ENCODE results near the gene RAB40C. TPM values are rescaled to one million over a fixed set of nuclear protein-coding genes. Genes with fewer than 3 reads are reported as not detected.

Gene RAB40C
- total and polyA plus RNA-seq, 5 experiments from 2014 or later, result 5.8 to 19.9 (median 14.6) TPM

DNA sequence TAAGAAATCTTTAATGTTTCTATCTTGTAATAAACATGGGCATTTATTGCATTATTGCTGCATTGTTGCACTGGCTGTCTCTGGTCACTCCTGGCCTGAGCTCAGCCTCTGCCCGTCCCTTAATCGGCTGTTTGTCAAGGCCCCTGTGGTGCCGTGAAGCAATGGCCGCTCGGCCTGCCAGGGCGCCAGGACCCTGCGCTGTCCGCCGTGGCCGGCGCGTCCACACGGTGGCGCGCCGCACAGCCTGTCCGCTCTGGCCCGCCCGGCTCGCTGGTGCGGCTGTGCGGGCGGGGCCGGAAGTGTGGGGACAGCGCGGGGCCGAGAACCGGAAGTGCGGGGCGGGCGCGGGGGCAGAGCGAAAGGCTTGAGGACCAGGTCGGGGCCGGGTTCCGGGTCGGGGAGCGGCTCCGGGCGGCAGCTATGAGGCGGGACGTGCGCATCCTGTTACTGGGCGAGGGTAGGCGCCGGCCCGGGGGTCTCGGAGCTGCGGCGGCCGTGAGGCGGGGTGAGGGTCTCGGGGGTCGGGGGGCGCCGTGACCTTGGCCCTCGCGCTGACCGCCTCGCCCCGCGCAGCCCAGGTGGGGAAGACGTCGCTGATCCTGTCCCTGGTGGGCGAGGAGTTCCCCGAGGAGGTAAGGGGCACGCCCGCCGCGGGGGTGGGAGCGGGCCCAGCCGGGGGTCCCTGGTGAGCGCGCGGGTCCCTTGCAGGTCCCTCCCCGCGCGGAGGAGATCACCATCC is 78.1 kb downstream of the RAB40C start, which contains the start of gene RHOT2:
RHOT2 (plus strand) TSS at position 353 of the 739 bp plus-strand sequence; CDS start at position 421, 68 bp downstream.
- Mint-ChIP-seq H3K27me3 (no peaks in the 10 kb centered on the region), H3K4me1 (peaks cover 0 to 17% (median 11%) of the 10 kb centered on the region in 4 donors), H3K4me3 (peak within 1 kb of the TSS; percentile 65 to 87 (median 80)), H3K36me3 (peaks cover 0 to 13% (median 0%) of the 10 kb centered on the region in 3 donors), H3K9me3 (no peaks in the 10 kb centered on the region), H3K27ac (peak within 1 kb of the TSS in 9 of 10 donors; percentile 79 to 96 (median 87))
- POLR2A ChIA-PET, result interaction anchor here (0.6 to 7.9 kb wide), 11 partner anchors 11 to 71 kb away, joined by 3 to 95 read pairs (median 4); partner anchors contain the start of genes JMJD8, METTL26, STUB1 and WDR24
- ATAC-seq (peak; percentile 88 to 94), DNase-seq (peak; percentile 79 to 92 (median 86))

DNA sequence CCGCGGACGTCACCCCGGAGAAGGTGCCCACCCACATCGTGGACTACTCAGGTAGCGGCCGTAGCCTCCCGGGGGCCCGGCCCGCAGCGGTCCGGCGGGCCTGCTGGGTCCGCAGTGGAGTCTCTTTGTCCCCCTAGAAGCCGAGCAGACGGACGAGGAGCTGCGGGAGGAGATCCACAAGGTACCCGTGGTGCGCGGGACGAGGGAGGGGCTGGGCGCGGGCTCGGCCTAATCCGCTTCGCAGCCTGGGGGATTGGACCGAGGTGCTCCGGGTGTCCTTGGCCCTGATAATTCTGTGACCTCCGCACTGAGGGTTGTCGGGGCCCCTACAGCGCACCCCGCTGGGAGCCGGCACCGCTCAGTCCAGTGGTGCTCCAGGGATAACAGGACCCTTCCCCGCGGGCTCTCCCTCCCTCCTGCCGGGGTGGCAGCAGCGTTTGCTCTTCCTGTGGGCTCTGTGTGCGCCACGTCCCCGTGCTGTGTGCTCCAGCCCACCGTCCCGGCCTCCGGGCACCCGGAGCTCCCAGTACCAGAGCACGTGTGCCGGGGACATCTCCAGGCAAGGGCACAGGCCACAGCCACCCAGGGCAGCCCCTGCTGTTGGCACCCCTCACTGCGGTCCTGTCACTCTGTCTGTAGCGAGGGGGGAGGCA is 78.8 kb downstream of the RAB40C start:
- no peaks in the 10 kb centered on the region for H3K27me3 Mint-ChIP-seq
- peaks cover 0 to 18% (median 0%) of the 10 kb centered on the region in 3 donors for H3K36me3 Mint-ChIP-seq
- ATAC-seq, result peak; percentile 11 to 14
- peaks cover 0 to 19% (median 10%) of the 10 kb centered on the region in 4 donors for H3K4me1 Mint-ChIP-seq
- no peaks in the 10 kb centered on the region for H3K9me3 Mint-ChIP-seq
- POLR2A ChIA-PET, result interaction anchor here (1.1 to 7.9 kb wide), 8 partner anchors 12 to 71 kb away, joined by 3 to 95 read pairs (median 8); partner anchors contain the start of genes JMJD8, METTL26, STUB1 and WDR24
- peak overlapping the region; percentile 56 to 85 (median 76) for H3K4me3 Mint-ChIP-seq
- no peak for DNase-seq
- H3K27ac Mint-ChIP-seq, result peak overlapping the region in 6 of 10 donors; percentile 68 to 80 (median 70)

DNA sequence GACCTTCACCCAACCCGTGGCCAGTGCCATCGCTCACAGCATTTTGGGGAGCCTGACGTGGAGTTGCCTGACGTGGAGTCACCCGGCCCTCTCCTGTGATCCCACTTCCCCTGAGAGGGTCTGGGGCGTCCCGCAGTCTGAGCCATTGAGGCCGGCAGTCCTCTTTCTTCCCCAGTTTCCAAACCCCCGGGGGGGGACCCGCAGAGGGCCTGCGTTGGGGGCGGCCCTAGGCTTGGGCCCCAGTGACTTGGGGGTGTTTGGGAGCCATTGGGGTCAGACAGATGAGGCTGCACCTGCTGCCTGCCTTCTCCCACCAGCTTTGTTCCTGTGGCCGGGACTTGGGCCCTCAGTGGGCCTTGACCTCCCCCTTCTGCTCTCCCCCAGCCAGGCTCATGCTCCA is 79.8 kb downstream of the RAB40C start:
- POLR2A ChIA-PET, result interaction anchor here (1.0 to 7.9 kb wide), 3 partner anchors 11 to 33 kb away, joined by 3 to 95 read pairs (median 16); partner anchors contain the start of genes JMJD8, METTL26 and STUB1
- Mint-ChIP-seq H3K27ac (peak overlapping the region in 4 of 10 donors; percentile 43 to 75 (median 60)), H3K27me3 (no peaks in the 10 kb centered on the region), H3K4me1 (peaks cover 1 to 19% (median 10%) of the 10 kb centered on the region in 4 donors), H3K4me3 (peak overlapping the region in 9 of 10 donors; percentile 11 to 85 (median 39)), H3K36me3 (peaks cover 0 to 18% (median 0%) of the 10 kb centered on the region in 3 donors), H3K9me3 (no peaks in the 10 kb centered on the region)
- ATAC-seq, result no peak
- no peak for DNase-seq

DNA sequence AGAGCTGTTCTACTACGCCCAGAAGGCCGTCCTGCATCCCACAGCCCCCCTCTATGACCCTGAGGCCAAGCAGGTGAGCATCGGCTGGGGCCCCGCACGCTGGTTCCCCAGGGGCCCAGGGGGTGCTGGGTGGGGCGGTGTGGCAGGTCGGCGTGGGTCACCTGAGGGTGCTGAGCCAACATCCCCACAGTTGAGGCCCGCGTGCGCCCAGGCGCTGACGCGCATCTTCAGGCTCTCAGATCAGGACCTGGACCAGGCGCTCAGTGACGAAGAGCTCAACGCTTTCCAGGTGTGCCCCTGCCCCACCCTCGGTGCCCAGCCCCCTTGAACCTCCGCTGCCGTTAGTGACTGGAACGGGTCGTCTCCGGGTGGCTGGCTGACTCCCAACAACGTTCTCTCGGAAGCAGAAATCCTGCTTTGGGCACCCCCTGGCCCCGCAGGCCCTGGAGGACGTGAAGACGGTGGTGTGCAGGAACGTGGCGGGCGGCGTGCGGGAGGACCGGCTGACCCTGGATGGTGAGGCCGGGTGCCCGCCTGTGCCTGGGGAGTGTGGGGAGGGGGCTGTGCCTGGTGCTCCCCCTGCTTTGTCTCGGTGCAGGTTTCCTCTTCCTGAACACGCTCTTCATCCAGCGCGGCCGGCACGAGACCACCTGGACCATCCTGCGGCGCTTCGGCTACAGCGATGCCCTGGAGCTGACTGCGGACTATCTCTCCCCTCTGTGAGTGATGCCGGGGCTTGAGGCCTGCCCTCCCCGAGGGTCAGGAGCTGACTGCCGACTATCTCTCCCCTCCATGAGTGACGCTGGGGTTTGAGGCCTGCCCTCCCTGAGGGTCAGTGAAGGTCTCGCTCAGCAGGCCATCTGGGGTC is 80.9 kb downstream of the RAB40C start:
- Mint-ChIP-seq H3K27ac (no peak overlapping the region), H3K4me3 (peak overlapping the region in 4 of 10 donors; percentile 18 to 58 (median 48)), H3K4me1 (peaks cover 1 to 26% (median 16%) of the 10 kb centered on the region in 4 donors), H3K36me3 (peaks cover 0 to 19% (median 0%) of the 10 kb centered on the region in 3 donors), H3K9me3 (no peaks in the 10 kb centered on the region), H3K27me3 (no peaks in the 10 kb centered on the region)
- no peak for ATAC-seq
- DNase-seq, result no peak
- POLR2A ChIA-PET, result interaction anchor here (0.6 to 7.9 kb wide), 5 partner anchors 10 to 651 kb away, joined by 3 to 95 read pairs (median 4); partner anchors contain the start of genes JMJD8, METTL26, STUB1 and WDR24

DNA sequence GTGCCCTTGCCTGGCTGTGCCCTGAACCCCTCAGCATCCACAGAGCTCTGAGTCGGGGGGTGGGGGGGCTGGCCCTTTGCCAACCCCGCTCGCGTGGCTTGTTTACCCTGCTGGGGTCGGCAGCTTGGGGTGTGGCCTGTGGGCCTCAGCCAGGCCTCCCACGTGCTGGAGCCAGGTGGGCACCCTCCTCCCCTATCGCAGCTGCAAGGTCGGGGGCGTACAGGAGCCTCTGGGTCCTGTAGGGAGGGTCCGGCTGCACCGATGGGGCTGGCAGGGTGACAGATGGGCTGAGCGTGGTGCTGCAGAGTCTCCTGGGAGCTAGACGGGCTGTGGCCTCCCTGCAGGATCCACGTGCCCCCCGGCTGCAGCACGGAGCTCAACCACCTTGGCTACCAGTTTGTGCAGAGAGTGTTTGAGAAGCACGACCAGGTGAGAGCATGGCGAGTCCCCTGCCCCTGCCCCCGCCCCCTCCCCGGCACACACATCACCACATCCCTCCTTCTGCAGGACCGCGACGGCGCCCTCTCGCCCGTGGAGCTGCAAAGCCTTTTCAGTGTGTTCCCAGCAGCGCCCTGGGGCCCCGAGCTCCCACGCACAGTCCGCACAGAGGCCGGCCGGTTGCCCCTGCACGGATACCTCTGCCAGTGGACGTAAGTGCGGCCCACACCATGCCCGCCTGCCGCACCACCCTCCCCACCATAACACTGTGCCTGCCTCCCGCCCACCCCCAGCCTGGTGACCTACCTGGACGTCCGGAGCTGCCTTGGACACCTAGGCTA is 81.7 kb downstream of the RAB40C start:
- H3K4me3 Mint-ChIP-seq, result peak overlapping the region in 2 of 10 donors; percentile 9 to 58
- ATAC-seq (no peak), DNase-seq (no peak)
- H3K27me3 Mint-ChIP-seq, result peaks cover 0 to 2% (median 0%) of the 10 kb centered on the region in 5 donors
- H3K27ac Mint-ChIP-seq, result no peak overlapping the region
- peaks cover 1 to 27% (median 16%) of the 10 kb centered on the region in 4 donors for H3K4me1 Mint-ChIP-seq
- H3K9me3 Mint-ChIP-seq, result no peaks in the 10 kb centered on the region
- POLR2A ChIA-PET, result interaction anchor here (0.6 to 7.9 kb wide), 3 partner anchors 9 to 650 kb away, joined by 3 to 95 read pairs (median 4); partner anchors contain the start of genes JMJD8, STUB1 and WDR24
- peaks cover 0 to 19% (median 0%) of the 10 kb centered on the region in 3 donors for H3K36me3 Mint-ChIP-seq

DNA sequence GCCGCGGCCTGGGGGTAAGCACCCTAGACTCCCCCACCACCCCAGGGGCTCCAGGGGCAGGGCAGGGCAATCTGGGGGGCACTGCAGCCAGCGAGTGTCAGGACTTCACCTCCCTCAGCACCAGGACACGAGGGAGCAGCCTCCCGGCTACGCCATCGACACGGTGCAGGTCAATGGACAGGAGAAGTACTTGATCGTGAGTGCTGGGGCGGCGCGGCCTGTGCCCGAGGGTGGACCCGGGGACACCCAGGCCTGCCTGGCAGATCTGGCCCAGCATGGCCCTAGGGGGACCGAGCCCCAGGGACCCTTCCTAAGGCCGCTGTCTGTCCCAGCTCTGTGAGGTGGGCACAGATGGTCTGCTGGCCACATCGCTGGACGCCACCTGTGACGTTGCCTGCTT is 82.5 kb downstream of the RAB40C start:
- ATAC-seq (no peak), DNase-seq (no peak)
- no peak overlapping the region for H3K27ac Mint-ChIP-seq
- peaks cover 0 to 19% (median 0%) of the 10 kb centered on the region in 3 donors for H3K36me3 Mint-ChIP-seq
- H3K4me3 Mint-ChIP-seq, result no peak overlapping the region
- peaks cover 0 to 2% (median 0%) of the 10 kb centered on the region in 5 donors for H3K27me3 Mint-ChIP-seq
- peaks cover 1 to 28% (median 16%) of the 10 kb centered on the region in 4 donors for H3K4me1 Mint-ChIP-seq
- POLR2A ChIA-PET, result interaction anchor here (1.3 kb wide), 1 partner anchor 23 kb away, joined by 8 read pairs; no protein-coding TSS in a partner anchor
- H3K9me3 Mint-ChIP-seq, result no peaks in the 10 kb centered on the region

DNA sequence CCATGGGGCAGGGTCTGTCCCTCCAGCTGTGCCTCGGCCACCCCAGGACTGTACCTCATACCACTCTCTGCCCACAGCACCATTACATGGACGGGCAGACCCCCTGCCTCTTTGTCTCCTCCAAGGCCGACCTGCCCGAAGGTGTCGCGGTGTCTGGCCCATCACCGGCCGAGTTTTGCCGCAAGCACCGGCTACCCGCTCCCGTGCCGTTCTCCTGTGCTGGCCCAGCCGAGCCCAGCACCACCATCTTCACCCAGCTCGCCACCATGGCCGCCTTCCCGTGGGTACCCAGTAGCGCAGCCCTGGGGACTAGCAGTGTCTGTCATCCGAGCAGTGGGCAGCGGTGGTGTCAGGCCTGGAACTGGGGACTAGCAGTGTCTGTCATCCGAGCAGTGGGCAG is 83.0 kb downstream of the RAB40C start:
- no peak overlapping the region for H3K27ac Mint-ChIP-seq
- H3K27me3 Mint-ChIP-seq, result peaks cover 0 to 2% (median 0%) of the 10 kb centered on the region in 5 donors
- H3K4me3 Mint-ChIP-seq, result no peak overlapping the region
- H3K9me3 Mint-ChIP-seq, result no peaks in the 10 kb centered on the region
- peaks cover 0 to 19% (median 0%) of the 10 kb centered on the region in 3 donors for H3K36me3 Mint-ChIP-seq
- peaks cover 1 to 24% (median 12%) of the 10 kb centered on the region in 4 donors for H3K4me1 Mint-ChIP-seq
- ATAC-seq (no peak), DNase-seq (no peak)
- POLR2A ChIA-PET, result interaction anchor here (0.8 to 1.3 kb wide), 3 partner anchors 17 to 48 kb away, joined by 3 to 8 read pairs (median 4); partner anchors contain the start of gene ANTKMT

DNA sequence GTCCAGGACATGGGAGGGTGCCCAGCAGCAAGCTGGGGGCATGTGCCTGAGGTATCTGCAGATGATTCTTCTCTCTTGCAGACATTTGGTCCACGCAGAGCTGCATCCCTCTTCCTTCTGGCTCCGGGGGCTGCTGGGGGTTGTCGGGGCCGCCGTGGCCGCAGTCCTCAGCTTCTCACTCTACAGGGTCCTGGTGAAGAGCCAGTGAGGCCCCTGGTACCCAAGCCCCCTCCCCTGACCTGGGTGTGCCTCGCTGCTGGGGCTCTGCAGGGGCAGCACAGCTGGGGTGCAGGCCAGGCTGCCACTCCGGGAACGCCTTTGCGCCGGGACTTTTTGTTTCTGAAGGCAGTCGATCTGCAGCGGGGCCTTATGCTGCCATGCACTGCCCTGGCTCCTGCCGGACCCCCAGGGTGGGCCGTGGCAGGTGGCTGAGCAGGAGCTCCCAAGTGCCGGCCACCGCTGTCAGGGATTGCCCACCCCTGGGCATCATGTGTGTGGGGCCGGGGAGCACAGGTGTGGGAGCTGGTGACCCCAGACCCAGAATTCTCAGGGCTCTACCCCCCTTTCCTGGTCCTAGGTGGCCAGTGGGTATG is 83.6 kb downstream of the RAB40C start:
- ATAC-seq, result no peak
- H3K36me3 Mint-ChIP-seq, result peaks cover 0 to 19% (median 0%) of the 10 kb centered on the region in 3 donors
- H3K9me3 Mint-ChIP-seq, result no peaks in the 10 kb centered on the region
- H3K27ac Mint-ChIP-seq, result no peak overlapping the region
- POLR2A ChIA-PET, result interaction anchor here (0.6 to 1.5 kb wide), 5 partner anchors 11 to 481 kb away, joined by 3 to 8 read pairs (median 4); partner anchors contain the start of genes ANTKMT and JMJD8
- H3K4me3 Mint-ChIP-seq, result no peak overlapping the region
- H3K27me3 Mint-ChIP-seq, result peaks cover 0 to 2% (median 0%) of the 10 kb centered on the region in 5 donors
- DNase-seq, result no peak
- peaks cover 1 to 24% (median 11%) of the 10 kb centered on the region in 4 donors for H3K4me1 Mint-ChIP-seq

DNA sequence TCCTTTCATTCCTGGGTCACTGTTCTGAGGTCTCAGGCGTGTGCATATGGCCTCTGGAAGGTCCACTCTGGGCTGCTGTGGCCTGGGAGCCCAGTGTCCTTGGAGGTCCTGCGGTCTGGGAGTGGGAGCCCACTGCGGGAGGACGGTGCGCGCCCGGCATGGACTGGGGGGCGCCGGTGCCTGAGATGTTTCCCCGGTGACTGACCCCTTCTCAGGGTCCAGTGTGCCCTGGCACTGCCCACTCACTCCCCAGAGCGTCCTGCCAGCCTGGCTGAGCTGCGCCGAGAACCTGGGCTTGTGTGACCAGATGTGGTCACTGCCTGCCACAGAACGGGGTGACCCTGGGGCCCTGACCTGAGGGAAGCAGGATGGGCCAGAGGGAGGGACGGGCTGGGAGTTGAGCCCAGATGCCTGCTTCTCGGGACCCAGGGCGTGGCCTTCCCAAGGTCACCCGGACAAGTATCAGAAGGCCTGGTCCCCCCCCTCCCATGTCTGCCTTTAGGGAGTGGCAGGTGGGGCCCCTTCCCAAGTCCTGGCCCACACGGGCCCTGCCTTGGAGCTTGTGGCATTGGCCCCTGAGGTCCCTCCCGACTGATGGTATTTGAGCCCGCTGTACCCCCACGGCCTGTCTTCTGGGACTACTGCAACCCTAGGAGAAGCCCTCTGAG is 84.5 kb downstream of the RAB40C start:
- Mint-ChIP-seq H3K4me3 (peak overlapping the region in 1 of 10 donors; percentile 66), H3K27me3 (peaks cover 0 to 2% (median 0%) of the 10 kb centered on the region in 5 donors), H3K27ac (no peak overlapping the region), H3K9me3 (no peaks in the 10 kb centered on the region), H3K4me1 (peaks cover 3 to 23% (median 9%) of the 10 kb centered on the region in 4 donors), H3K36me3 (peaks cover 0 to 19% (median 0%) of the 10 kb centered on the region in 3 donors)
- ATAC-seq (no peak), DNase-seq (no peak)
- POLR2A ChIA-PET, result interaction anchor here (1.5 to 2.7 kb wide), 3 partner anchors 10 to 26 kb away, joined by 3 to 14 read pairs (median 4); partner anchors contain the start of genes JMJD8 and WDR24
